Measurements from ENCODE around the gene PCSK6. TPM values are rescaled to one million over a fixed set of nuclear protein-coding genes. Genes with fewer than 3 reads are reported as not detected.
"Not testable (repeated sequence)": the region's sequence is repeated elsewhere in the genome, so short reads cannot be mapped to it uniquely, and the experiment has no call there.

The PCSK6 gene
- total RNA-seq, 1 donor from 2014 or later = 8.4 TPM

DNA sequence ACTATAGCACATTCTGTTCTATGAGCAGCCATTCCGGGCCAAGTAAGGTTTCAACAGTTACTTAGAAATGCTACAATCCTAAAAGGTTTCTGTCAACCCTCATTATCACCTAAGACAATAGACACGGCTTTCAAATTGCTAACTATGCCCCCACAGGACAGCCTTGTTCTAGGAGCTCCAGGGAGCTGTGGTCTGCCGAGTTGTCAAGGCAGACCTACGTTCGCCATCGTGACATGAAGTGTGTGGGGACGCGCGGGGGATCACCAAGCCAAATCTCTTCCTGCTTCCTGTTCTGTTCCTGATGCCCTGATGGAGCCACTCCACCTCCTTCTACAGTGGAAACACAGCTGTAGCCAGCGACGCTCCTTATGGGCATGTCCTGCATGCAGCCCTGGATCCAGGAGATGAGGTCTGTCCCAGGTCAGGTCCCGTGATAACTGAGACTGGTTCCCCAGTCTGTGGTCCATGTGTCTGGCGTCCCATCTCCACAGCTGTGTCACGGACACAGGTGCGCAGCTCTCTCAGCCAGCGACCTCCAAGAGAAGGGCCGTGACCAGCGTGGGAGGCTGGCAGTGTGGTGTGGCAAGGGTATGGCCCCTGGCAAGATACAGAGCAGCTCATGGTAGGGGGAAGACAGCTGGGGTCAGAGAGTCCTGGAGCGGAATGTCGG is 82.8 kb downstream of the PCSK6 start:
- no peak overlapping the region for H3K4me3 ChIP-seq (ENCODE audit: low read depth, low read length)
- H3K27me3 ChIP-seq (ENCODE audit: control insufficient read depth, insufficient read depth, low read length) = no peaks in the 10 kb centered on the region
- H3K36me3 ChIP-seq (ENCODE audit: control insufficient read depth, insufficient read depth, low read length) = no peaks in the 10 kb centered on the region
- TF ChIP-seq, protein P1, sequence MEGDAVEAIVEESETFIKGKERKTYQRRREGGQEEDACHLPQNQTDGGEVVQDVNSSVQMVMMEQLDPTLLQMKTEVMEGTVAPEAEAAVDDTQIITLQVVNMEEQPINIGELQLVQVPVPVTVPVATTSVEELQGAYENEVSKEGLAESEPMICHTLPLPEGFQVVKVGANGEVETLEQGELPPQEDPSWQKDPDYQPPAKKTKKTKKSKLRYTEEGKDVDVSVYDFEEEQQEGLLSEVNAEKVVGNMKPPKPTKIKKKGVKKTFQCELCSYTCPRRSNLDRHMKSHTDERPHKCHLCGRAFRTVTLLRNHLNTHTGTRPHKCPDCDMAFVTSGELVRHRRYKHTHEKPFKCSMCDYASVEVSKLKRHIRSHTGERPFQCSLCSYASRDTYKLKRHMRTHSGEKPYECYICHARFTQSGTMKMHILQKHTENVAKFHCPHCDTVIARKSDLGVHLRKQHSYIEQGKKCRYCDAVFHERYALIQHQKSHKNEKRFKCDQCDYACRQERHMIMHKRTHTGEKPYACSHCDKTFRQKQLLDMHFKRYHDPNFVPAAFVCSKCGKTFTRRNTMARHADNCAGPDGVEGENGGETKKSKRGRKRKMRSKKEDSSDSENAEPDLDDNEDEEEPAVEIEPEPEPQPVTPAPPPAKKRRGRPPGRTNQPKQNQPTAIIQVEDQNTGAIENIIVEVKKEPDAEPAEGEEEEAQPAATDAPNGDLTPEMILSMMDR (IDR thresholded peaks at IDR 0.05; ENCODE audit: insufficient read depth, low read length, poor library complexity, severe bottlenecking) = no peak
- DNase-seq (ENCODE audit: low read depth) = no peak

DNA sequence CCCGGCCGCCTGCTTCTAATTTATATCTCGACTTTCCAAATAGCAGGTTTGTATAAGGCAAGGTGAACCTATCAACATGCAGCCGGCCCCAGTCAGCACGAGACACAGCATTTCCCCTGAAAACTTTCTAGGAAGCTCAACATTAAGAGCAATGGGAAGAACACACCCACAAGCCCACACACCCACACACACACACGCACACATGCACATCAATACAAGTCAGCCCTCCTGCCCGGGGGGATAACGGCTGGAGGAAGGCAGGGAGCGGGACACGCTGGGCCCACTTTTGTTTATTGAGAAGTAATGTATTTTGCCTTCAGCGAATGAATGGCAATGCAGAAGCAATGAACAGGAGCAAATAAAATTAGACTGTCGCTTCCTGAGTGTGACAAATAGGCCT is 83.5 kb downstream of the PCSK6 start:
- Histone ChIP-seq H3K4me3 (ENCODE audit: low read depth, low read length) (no peak overlapping the region), H3K27me3 (ENCODE audit: control insufficient read depth, insufficient read depth, low read length) (no peaks in the 10 kb centered on the region), H3K36me3 (ENCODE audit: control insufficient read depth, insufficient read depth, low read length) (no peaks in the 10 kb centered on the region)
- TF ChIP-seq, protein P1 (IDR thresholded peaks at IDR 0.05; ENCODE audit: insufficient read depth, low read length, poor library complexity, severe bottlenecking) = no peak
- DNase-seq (ENCODE audit: low read depth) = no peak

- no peaks in the 10 kb centered on the region for H3K36me3 ChIP-seq (ENCODE audit: control insufficient read depth, insufficient read depth, low read length)
- no peak overlapping the region for H3K4me3 ChIP-seq (ENCODE audit: low read depth, low read length)
- DNase-seq (ENCODE audit: low read depth) = no peak
- TF ChIP-seq, protein P1 (IDR thresholded peaks at IDR 0.05; ENCODE audit: insufficient read depth, low read length, poor library complexity, severe bottlenecking) = no peak
- no peaks in the 10 kb centered on the region for H3K27me3 ChIP-seq (ENCODE audit: control insufficient read depth, insufficient read depth, low read length)
Observed at GRCh38 chr15:101404245-101404644, 85.3 kb downstream of the PCSK6 start.

DNA sequence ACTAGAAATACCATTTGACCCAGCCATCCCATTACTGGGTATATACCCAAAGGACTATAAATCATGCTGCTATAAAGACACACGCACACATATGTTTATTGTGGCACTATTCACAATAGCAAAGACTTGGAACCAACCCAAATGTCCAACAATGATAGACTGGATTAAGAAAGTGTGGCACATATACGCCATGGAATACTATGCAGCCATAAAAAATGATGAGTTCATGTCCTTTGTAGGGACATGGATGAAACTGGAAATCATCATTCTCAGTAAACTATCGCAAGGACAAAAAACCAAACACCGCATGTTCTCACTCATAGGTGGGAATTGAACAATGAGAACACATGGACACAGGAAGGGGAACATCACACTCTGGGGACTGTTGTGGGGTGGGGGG is 86.6 kb downstream of the PCSK6 start:
- H3K36me3 ChIP-seq (ENCODE audit: control insufficient read depth, insufficient read depth, low read length); H3K27me3 ChIP-seq (ENCODE audit: control insufficient read depth, insufficient read depth, low read length); H3K4me3 ChIP-seq (ENCODE audit: low read depth, low read length); DNase-seq (ENCODE audit: low read depth): not testable (repeated sequence)

GRCh38 chr15:101401286-101401685 is 88.2 kb downstream of the PCSK6 start:
- no peak overlapping the region for H3K4me3 ChIP-seq (ENCODE audit: low read depth, low read length)
- no peaks in the 10 kb centered on the region for H3K36me3 ChIP-seq (ENCODE audit: control insufficient read depth, insufficient read depth, low read length)
- TF ChIP-seq, protein P1 (IDR thresholded peaks at IDR 0.05; ENCODE audit: insufficient read depth, low read length, poor library complexity, severe bottlenecking) = no peak
- H3K27me3 ChIP-seq (ENCODE audit: control insufficient read depth, insufficient read depth, low read length) = no peaks in the 10 kb centered on the region
- DNase-seq (ENCODE audit: low read depth) = no peak

DNA sequence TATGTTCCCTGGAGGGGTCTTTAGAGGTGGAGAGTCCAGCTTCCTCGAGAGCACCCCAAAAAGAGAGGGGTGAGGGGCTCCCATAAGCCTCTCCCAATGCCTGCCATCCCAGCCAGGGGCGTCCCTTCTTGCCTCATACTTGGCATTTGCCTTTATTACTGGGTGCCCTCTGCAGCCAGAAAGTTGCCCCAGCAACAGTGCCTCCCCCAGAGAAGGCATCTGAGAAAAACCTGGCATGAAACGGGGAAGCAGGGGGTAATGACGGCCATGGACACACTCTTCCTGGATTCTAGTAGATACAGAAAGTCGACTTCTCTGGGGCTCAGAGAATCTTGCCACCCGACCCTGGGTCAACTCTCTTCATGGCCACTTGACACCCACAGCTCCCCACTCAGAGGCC is 90.1 kb downstream of the PCSK6 start:
- Histone ChIP-seq H3K4me3 (ENCODE audit: low read depth, low read length) (no peak overlapping the region), H3K36me3 (ENCODE audit: control insufficient read depth, insufficient read depth, low read length) (no peaks in the 10 kb centered on the region), H3K27me3 (ENCODE audit: control insufficient read depth, insufficient read depth, low read length) (no peaks in the 10 kb centered on the region)
- TF ChIP-seq, protein P1 (IDR thresholded peaks at IDR 0.05; ENCODE audit: insufficient read depth, low read length, poor library complexity, severe bottlenecking) = no peak
- no peak for DNase-seq (ENCODE audit: low read depth)

Measured in kidney epithelial cell (primary cell).